Stomach smooth muscle (tissue), 2 donors: Measurements from ENCODE around the gene NMNAT1.
A peak's percentile ranks its signal among the peaks of the same experiment; 100 is the strongest.

Experiments used
- H3K27ac ChIP-seq: one replicate; pipeline ENCODE4 v1.7.0; 2013; ENCODE audit warnings: mild to moderate bottlenecking, low read length, inconsistent platforms
- H3K27me3 ChIP-seq, 2 donors: one replicate each; pipeline ENCODE4 v1.7.0; 2013; ENCODE audit warnings: low read length in 2 of 2; ENCODE audit not compliant: insufficient read depth in 2 of 2, control insufficient read depth in 1 of 2
- H3K36me3 ChIP-seq, 2 donors: one replicate each; pipeline ENCODE4 v1.7.0; 2013; ENCODE audit warnings: low read length in 2 of 2; ENCODE audit not compliant: control insufficient read depth in 2 of 2, insufficient read depth in 2 of 2
- H3K4me1 ChIP-seq: one replicate; pipeline ENCODE4 v1.7.0; 2013; ENCODE audit warnings: low read length; ENCODE audit not compliant: control insufficient read depth, insufficient read depth
- H3K4me3 ChIP-seq, 2 donors: one replicate each; pipeline ENCODE4 v1.7.0; 2013; ENCODE audit warnings: low read length in 2 of 2
- H3K9ac ChIP-seq, 2 donors: one replicate each; pipeline ENCODE4 v1.7.0; 2013; ENCODE audit warnings: low read length in 2 of 2, mild to moderate bottlenecking in 1 of 2
- H3K9me3 ChIP-seq, 2 donors: one replicate each; pipeline ENCODE4 v1.7.0; 2013; ENCODE audit warnings: low read length in 2 of 2; ENCODE audit not compliant: control insufficient read depth in 2 of 2
- donor health status: healthy.
- donor health status: Pancreatic carcinoma.

NMNAT1 gene

GRCh38 chr1:9920606-9921005, 22.7 kb upstream of the NMNAT1 start:
- no peak overlapping the region for H3K27ac ChIP-seq
- H3K9me3 ChIP-seq = no peaks in the 10 kb centered on the region
- no peaks in the 10 kb centered on the region for H3K4me1 ChIP-seq
- no peaks in the 10 kb centered on the region for H3K27me3 ChIP-seq
- no peak overlapping the region for H3K4me3 ChIP-seq
- H3K36me3 ChIP-seq = no peaks in the 10 kb centered on the region
- H3K9ac ChIP-seq = no peak overlapping the region

GRCh38 chr1:9922342-9922741, 20.9 kb upstream of the NMNAT1 start:
- Histone ChIP-seq H3K4me3 (no peak overlapping the region), H3K27ac (no peak overlapping the region), H3K27me3 (no peaks in the 10 kb centered on the region), H3K9me3 (no peaks in the 10 kb centered on the region), H3K4me1 (no peaks in the 10 kb centered on the region), H3K36me3 (peaks cover 0 to 4% of the 10 kb centered on the region in 2 donors), H3K9ac (no peak overlapping the region)

GRCh38 chr1:9927259-9927658, 16.0 kb upstream of the NMNAT1 start:
- no peak overlapping the region for H3K9ac ChIP-seq
- no peaks in the 10 kb centered on the region for H3K9me3 ChIP-seq
- no peaks in the 10 kb centered on the region for H3K27me3 ChIP-seq
- no peak overlapping the region for H3K27ac ChIP-seq
- no peaks in the 10 kb centered on the region for H3K4me1 ChIP-seq
- H3K36me3 ChIP-seq = peaks cover 6 to 9% of the 10 kb centered on the region in 2 donors
- H3K4me3 ChIP-seq = no peak overlapping the region

GRCh38 chr1:9929431-9930385, 13.6 kb upstream of the NMNAT1 start:
- Histone ChIP-seq H3K36me3 (peaks cover 9 to 11% of the 10 kb centered on the region in 2 donors), H3K9ac (no peak overlapping the region)

GRCh38 chr1:9942399-9942938, 806 bp upstream of the NMNAT1 start:
- peaks cover 2% of the 10 kb centered on the region in 2 donors for H3K36me3 ChIP-seq
- H3K9me3 ChIP-seq = no peaks in the 10 kb centered on the region
- H3K4me3 ChIP-seq = peak overlapping the region; percentile 67 to 93
- peak overlapping the region; percentile 84 to 99 for H3K9ac ChIP-seq
- peaks cover 19% of the 10 kb centered on the region for H3K4me1 ChIP-seq
- peak overlapping the region; percentile 92 for H3K27ac ChIP-seq
- no peaks in the 10 kb centered on the region for H3K27me3 ChIP-seq

More at GRCh38 chr1:9929431-9930385, 13.6 kb upstream of the NMNAT1 start:
- H3K9me3 ChIP-seq = no peaks in the 10 kb centered on the region
- H3K4me1 ChIP-seq = no peaks in the 10 kb centered on the region
- no peaks in the 10 kb centered on the region for H3K27me3 ChIP-seq
- no peak overlapping the region for H3K27ac ChIP-seq
- H3K4me3 ChIP-seq = no peak overlapping the region

GRCh38 chr1:9946315-9946714, 3.0 kb downstream of the NMNAT1 start:
- Histone ChIP-seq H3K9ac (no peak overlapping the region), H3K36me3 (peaks cover 5 to 6% of the 10 kb centered on the region in 2 donors), H3K4me1 (peaks cover 25% of the 10 kb centered on the region), H3K27me3 (no peaks in the 10 kb centered on the region), H3K4me3 (no peak overlapping the region), H3K9me3 (no peaks in the 10 kb centered on the region), H3K27ac (no peak overlapping the region)

GRCh38 chr1:9957726-9958125, 14.5 kb downstream of the NMNAT1 start:
- Histone ChIP-seq H3K36me3 (peaks cover 0 to 3% of the 10 kb centered on the region in 2 donors), H3K27ac (no peak overlapping the region), H3K9ac (no peak overlapping the region), H3K4me1 (no peaks in the 10 kb centered on the region), H3K27me3 (no peaks in the 10 kb centered on the region), H3K9me3 (no peaks in the 10 kb centered on the region), H3K4me3 (no peak overlapping the region)

- Histone ChIP-seq H3K4me1 (no peaks in the 10 kb centered on the region), H3K27ac (no peak overlapping the region), H3K36me3 (peaks cover 0 to 3% of the 10 kb centered on the region in 2 donors)
Observed at GRCh38 chr1:9960011-9960410, 16.7 kb downstream of the NMNAT1 start.

GRCh38 chr1:9960706-9961562, 17.7 kb downstream of the NMNAT1 start:
- peaks cover 0 to 3% of the 10 kb centered on the region in 2 donors for H3K36me3 ChIP-seq
- no peak overlapping the region for H3K27ac ChIP-seq
- no peak overlapping the region for H3K4me3 ChIP-seq
- no peaks in the 10 kb centered on the region for H3K4me1 ChIP-seq
- H3K9me3 ChIP-seq = no peaks in the 10 kb centered on the region
- H3K27me3 ChIP-seq = no peaks in the 10 kb centered on the region
- H3K9ac ChIP-seq = no peak overlapping the region

More at GRCh38 chr1:9960011-9960410, 16.7 kb downstream of the NMNAT1 start:
- Histone ChIP-seq H3K4me3 (no peak overlapping the region), H3K9ac (no peak overlapping the region), H3K9me3 (no peaks in the 10 kb centered on the region), H3K27me3 (no peaks in the 10 kb centered on the region)

GRCh38 chr1:9984253-9984652, 41.0 kb downstream of the NMNAT1 start:
- H3K9ac ChIP-seq = no peak overlapping the region
- H3K27ac ChIP-seq = no peak overlapping the region
- H3K4me1 ChIP-seq = no peaks in the 10 kb centered on the region
- no peaks in the 10 kb centered on the region for H3K9me3 ChIP-seq
- no peak overlapping the region for H3K4me3 ChIP-seq
- no peaks in the 10 kb centered on the region for H3K27me3 ChIP-seq
- H3K36me3 ChIP-seq = peaks cover 6 to 15% of the 10 kb centered on the region in 2 donors
